NCI-H82 treated with DMSO at 0.1 percent for 48 hours (cell line): ENCODE measurements around the gene TUFM.
"Not testable (repeated sequence)": the region's sequence is repeated elsewhere in the genome, so short reads cannot be mapped to it uniquely, and the experiment has no call there.

Experiments
- DNase-seq: peaks from one replicate; lab custom pipeline; 2025; ENCODE audit not compliant: unreplicated experiment; lab: John Stamatoyannopoulos, UW

The TUFM gene

DNA sequence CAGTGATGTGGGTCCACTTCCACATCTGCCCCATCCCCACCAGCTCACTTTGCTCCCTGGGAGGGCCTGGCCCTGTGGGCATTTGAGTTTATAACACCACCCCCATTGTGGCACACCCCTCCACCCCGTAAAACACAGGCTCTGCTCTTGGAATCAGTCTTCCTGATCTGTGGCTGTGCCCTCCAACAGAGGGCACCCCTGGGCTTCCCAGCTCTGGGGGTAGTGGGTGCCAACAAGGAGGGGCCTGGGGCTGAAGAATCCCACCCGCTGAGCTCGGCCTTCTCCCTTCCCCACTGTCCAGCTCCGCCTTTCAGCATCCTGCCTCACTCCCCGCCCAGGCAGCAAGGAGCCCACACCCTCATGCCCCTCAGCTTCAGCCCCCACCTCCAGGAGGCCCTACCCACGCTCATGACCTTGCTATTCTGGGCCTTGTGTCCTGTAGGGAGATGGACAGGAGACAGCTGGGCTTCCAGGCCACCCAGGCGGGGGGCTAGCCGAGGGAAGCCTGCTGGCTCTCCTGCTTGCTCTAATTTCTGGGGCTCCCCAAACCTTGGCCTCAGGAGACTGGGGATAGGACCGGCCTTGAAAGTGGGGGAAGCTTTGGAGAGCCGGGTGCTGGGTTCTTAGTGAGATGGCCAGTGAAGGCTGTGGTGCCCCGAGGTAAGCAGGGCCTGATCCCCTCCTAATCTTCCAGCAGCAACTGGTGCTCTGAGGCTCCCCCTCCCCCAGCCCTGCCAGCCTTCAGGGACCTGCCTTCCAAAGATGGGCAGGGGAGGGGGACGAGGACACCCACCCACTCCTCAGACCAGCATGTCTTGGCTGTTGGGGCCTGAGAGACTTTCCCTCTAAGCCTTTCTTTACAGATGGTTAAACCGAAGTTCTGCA is 29.2 kb upstream of the TUFM start:
- DNase-seq, result peak; percentile 53

DNA sequence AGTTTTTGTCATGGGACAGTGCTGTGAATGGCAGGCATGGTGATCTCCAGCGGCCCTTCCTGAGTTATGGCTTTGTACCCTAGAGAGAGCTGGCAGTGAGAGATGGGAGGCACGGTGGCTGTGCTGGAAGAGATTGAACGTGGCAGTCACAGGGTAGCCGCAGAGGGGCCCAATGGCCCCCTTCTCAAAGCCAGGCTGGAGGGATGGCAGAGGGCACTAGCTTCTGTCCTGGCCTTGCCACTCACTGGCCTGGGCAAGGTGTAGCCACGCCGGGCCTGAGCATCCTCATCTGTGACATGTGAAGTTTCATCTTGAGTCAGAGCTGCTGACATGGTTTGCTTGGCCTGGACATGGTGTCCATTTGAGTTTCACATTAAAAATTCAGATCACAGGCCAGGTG is 28.3 kb upstream of the TUFM start:
- DNase-seq, result no peak

DNA sequence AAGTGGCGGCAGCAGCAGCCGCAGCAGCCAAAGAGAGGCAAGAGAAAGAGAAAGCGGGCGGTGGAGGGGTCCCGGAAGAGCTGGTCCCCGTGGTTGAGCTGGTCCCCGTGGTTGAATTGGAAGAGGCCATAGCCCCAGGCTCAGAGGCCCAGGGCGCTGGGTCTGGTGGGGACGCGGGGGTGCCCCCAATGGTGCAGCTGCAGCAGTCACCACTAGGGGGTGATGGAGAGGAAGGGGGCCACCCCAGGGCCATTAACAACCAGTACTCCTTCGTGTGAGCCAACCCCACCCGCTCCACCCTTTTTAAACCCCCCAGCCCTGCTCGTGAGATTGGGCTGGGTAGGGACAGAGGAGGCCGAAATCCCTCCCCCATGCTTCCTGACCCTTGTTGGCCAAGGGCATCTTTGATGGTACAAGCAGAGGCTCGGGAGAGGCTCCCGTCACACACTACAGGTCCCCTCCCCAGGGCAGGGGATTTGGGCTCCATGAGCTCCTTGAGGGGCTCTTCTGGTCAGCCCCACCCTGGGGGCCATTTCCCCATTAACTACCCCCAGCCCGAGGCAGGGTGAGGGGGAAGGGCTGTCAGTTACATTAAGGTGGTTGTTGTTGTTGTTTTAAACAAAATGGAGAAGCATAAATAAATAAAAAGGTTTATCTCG is 27.5 kb upstream of the TUFM start:
- DNase-seq, result no peak

DNA sequence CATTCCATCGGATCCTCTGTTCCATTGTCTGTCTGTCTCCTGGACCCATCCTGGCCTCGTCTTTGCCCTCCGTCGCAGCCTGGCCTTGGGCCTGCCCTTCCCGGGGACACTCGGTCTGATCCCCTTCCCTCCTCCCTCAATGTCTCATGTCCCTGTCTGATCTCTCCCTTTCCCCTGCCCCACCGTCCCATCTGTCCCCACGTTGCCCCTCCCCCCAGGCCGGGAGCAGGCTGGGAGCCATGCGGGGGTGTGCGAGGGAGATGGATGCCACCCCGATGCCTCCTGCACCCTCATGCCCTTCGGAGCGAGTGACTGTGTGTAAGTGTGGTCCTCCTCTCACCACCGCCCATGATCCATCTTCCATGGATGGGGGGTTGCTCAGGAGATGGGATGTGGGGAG is 26.8 kb upstream of the TUFM start:
- DNase-seq, result peak; percentile 19

DNA sequence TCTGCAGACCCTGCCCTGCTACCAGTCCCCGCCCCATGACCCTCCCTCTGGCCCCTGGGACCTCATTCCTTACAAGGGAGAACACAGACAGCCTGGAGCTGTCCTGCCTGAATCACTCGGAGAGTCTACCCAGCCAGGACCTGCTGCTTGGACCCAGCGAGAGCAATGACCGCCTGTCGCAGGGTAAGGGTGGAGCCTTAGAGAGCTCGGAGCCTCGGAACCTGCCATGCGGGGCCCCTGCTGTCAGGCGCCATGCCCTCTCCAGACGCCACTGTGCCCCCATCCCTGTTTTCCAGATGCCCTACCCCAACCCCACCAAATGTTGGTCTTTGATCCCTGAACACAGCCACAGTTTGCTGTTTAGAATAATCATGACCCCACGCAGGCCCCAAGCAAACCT is 23.1 kb upstream of the TUFM start:
- no peak for DNase-seq

DNA sequence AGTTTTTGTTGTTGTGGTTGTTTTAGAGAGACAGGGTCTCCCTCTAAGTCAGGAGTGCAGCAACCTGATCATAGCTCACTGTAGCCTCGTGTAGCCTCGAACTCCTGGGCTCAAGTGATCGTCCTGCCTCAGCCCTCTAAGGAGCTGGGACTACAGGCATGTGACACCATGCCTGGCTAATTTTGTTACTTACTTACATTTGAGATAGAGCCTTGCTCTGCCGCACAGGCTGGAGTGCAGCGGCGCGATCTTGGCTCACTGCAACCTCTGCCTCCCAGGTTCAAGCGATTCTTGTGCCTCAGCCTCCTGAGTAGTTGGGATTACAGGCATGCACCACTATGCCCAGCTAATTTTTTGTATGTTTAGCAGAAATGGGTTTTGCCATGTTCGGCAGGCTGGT is 21.5 kb upstream of the TUFM start:
- DNase-seq, result not testable (repeated sequence)

DNA sequence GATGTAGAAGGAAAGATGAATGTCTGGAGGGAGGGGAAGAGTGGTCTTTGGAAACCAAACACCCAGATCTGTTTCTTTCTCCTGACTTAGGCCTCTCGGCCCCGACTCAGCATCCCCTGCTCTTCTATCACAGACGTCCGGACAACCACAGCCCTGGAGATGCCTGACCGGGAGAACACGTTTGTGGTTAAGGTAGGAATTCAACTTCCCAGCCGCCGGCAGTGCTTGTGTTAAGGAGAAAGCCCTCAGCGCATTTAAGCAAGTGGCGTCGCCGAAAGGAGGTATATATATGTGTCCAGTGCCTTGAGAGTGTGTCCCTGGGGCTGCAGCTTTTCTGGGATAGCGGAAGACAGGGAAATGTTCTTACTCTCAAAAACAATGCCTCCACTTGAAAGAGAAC is 21.1 kb upstream of the TUFM start:
- no peak for DNase-seq

DNA sequence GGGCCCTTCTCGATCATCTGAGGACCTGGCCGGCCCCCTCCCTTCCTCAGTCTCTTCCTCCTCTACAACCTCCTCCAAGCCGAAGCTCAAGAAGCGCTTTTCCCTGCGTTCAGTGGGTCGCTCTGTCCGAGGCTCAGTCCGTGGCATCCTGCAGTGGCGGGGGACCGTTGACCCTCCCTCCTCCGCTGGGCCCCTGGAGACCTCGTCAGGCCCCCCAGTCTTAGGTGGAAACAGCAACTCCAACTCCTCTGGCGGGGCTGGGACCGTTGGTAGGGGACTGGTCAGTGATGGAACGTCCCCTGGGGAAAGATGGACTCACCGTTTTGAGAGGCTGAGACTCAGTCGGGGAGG is 20.3 kb upstream of the TUFM start:
- no peak for DNase-seq

DNA sequence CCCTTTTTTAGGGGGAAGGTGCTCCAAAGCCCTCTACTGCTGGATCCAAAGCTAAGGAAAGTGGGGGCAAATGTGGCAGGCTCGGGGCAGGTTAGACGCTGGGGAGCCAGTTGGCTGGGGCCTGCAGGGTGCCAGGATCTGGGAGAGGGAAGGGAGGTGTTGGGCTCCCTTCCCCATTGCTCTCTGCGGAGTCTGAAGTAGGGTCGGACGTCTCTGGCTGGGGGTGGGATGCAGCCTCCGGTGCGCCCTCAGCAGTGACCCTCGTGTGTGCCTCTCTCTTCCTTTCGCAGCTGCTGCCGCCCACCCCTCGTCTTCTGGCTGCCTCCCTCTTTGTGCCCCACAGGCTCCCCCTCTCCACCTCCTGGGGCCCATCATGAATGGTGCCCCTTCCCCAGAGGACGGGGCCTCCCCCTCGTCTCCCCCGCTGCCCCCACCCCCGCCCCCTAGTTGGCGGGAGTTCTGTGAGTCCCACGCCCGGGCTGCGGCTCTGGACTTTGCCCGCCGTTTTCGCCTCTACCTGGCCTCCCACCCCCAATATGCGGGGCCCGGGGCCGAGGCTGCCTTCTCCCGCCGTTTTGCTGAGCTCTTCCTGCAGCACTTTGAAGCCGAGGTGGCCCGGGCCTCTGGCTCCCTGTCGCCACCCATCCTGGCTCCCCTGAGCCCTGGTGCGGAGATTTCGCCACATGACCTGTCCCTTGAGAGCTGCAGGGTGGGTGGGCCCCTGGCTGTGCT is 19.7 kb upstream of the TUFM start:
- DNase-seq, result no peak

DNA sequence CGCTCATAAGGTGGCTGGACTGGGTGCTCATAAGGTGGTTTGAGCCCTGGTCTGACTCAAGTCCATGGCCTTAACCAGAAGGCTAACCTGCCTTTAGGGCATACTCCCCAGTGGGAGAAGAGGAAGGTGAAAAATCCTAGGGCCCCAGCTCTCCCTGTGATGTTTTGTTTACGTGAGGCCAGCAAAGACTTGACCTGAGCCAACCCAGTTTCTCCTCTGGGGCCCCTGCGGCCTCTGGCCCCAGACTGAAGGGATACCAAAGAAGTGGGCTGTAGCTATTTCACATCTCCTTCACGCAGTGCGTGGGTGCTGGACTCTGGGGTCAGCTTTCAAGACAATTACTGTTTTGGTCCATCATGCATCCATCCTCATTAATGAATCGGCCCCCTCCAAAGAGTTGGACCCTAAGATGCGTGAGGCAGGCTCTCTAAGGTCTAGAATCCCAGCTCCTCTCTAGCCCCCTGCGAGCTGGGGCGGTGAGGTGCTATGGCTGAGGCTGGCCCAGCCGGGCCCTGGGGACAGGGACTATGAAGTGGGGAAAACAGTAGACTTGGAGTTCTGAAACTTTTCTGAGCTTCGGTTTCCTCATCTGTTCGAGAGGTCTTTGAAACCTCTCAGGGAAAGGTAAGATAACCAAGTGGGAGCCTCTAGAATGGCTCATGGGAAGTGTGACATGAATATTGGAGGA is 19.0 kb upstream of the TUFM start:
- no peak for DNase-seq

DNA sequence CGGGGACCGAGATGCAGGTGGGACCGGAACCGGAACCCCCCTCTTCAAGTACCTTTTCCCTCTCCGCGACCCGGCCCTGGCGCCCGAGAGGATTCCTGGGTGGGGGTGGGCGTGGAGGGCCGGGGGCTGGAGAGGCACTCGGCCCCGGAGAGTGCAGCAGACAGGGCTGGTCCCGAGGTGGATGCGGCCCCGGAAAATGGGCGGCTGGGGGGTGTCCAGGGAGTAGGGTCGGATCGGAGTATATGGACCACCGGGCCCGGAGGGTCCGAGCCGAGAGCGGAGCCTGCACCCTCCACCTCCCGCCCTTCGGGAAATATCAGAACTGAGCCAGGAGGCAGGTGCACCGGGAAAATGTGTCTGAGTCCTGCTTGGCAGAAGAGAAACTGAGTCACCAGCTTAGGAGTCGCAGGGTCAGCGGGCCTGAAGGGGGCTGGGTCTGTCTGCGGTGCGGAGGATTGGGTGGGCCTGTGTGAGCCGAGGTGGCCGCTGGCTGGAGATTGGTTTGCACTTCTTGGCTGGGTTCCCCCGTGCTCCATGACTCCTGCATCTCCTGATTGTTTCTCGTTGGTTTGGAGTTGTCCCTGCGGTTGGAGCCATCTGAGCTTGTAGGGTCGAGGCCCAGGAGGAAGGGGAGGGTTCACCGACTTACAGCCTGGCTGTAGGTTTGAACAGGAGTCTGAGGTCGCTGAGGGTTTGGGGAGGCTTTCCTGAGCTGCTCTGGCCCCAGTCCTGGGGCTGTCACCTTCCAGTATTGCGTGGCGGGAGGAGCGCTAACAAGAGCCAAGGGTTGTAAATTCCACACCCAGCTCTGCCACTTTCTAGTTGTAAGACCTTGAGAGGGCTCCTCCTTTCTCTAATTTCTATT is 18.0 kb upstream of the TUFM start:
- DNase-seq, result no peak

DNA sequence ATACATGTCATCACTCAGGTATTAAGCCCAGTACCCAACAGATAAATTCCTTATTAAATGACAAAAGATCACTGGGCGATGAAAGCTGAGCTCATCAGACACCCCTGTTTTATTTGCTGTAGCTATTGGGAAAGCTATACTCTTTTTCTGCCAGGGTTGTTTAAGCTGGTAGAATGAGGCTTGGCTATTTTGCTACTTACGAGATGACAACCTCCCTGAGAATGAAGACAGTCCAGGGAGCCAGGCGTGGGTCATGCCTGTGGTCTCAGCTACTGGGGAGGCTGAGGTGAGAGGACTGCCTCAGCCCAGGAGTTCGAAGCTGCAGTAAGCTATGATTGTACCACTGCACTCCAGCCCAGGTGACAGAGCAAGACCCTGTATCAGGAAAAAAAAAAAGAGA is 13.2 kb upstream of the TUFM start:
- DNase-seq, result no peak

DNA sequence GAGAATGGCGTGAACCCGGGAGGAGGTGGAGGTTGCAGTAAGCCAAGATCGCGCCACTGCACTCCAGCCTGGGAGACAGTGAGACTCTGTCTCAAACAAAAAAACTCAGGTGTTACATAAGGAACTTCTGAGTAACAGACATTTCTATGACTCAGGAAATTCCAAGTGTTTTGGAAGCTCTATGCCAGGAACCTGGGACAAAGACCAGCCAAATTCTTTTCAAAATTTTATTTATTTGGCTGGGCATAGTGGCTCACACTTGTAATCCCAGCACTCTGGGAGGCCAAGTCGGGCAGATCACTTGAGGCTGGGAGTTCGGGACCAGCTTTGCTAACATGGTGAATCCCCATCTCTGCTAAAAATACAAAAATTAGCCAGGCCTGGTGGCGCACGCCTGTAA is 12.3 kb upstream of the TUFM start:
- DNase-seq, result no peak

DNA sequence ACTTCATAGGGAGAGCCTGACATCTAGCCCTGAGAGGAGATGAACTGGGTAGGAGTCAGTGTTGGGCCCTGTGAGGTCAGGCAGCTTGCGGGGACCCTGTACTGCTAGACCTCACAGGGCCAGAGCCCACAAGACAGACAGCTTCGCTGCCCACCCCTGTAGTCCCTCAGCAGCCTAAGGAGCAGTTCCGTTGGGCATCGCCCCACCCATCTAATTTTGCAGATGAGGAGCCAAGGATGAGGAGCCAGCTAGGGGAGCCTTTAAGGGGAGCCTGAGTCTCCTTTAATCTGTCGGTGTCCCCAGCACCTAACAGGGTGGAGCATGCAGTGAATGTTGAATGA is 755 bp upstream of the TUFM start:
- no peak for DNase-seq

DNA sequence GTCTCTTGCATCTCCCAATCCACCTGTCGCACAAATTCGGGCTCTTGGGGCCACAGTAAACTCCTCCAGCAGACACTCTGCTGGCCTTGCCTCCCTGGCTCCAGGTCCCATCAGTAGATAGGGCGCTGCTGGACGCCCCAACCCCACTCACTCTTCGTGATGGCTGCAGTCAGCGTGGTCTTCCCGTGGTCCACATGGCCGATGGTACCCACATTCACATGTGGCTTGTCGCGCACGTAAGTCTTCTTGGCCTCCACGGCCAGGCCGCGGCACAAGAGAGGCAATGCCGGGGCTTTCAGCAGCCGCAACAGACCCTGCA is 428 bp downstream of the TUFM start:
- no peak for DNase-seq

DNA sequence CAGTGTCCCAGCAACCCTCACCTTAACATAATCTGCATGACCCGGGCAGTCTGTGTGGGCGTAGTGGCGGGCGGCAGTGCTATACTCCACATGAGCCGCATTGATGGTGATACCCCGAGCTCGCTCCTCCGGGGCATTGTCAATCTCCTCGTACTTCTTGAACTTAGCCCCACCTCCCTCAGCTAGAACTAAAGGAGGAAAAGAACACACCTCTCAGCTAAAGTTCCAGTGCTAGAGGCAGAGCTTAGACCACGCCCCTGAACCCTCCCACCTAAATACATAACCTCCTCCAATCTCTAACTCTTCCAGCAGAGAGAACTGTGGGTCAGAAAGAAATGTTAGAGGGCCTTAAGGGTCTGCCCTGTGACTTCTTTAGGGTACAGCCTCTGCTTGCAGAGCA is 855 bp downstream of the TUFM start:
- DNase-seq, result no peak

DNA sequence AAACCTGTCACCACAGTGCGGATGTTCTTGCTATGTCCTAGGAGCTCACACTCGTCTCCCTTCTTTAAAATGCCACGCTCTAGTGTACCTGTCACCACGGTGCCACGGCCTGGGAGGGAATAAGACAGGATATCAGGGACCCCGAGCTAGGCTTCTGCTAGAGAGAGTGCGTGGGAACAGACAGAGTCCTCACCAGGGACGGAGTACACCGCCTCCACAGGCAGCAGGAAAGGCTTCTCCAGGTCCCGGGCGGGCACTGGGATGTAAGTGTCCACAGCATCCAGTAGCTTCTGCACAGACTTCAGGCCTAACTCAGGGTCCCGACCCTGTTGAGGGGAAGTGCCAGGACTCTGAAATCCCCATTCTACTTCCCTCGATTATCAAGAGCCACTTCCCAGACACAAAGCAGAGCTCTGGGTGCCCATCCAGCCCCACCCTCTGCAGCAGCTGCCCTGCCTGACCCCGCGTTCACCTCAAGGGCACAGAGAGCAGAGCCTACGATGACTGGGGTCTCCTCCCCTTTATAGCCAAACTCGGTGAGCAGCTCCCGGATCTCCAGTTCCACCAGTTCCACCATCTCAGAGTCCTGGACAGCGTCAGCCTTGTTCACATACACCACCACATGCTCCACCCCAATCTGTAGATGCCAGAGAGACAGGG is 1.8 kb downstream of the TUFM start:
- no peak for DNase-seq

DNA sequence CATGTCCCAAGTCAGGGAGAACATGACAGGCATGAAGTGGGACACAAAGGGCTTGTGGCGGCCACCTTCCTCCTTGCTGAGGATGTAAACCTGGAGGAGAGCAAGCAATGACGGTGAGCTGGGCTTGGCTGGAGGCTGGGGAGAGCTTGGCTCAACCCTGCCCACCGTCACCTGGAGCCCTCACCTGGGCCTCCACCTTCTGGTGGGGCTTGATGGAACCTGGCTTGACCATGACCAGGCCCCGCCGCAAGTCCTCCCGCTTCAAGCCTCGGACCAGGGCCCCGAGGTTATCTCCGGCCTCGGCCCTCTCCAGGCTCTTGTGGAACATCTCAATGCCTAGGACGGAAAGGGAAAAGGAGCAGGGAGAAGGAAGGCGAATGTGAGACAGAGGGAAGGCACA is 2.4 kb downstream of the TUFM start:
- DNase-seq, result no peak

DNA sequence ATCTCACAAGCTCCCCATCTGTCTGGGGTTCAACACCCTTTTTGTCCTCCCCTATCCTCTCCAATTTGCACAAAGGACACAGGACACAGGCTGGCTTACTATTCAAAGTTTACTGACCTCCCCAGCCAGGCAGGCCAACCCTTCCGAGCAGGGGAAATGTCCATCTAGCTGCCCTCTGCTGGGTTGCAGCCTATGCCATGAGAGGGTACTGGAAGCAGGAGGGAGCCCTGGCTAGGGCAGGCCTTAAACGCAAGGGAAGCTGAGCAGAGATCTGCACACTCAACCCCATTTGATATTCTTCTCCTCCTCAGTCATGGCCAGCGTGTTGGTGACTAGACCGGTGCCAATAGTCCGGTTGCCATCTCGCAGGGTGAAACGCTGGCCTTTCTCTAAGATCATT is 3.5 kb downstream of the TUFM start:
- DNase-seq, result no peak

DNA sequence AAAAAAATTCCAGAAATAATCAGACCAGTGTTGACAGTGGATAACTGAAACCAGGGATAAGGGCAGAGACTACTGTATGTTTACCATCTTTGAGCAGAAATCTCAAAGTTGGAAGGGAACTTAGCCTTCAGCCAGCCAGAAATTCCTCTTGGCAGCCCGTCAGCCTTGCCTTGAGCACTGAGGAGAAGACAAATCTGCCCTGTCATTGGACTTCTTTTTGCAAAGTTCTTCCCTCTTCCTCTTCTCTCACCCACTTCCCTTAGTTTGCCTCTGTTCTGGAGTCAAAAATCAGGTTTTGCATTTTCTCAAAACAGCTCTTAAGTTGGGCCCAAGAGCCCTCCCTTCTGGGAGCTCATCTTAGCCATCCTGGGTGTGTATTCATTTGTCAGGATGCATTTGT is 6.2 kb downstream of the TUFM start:
- DNase-seq, result no peak
